Lung (tissue), 12 donors: ENCODE results near the gene DBF4. TPM values are rescaled to one million over a fixed set of nuclear protein-coding genes. Genes with fewer than 3 reads are reported as not detected.
"Not testable (repeated sequence)": the region's sequence is repeated elsewhere in the genome, so short reads cannot be mapped to it uniquely, and the experiment has no call there.

Experiments used
- ATAC-seq: fragments of 200-7000 bp; cut with Tn5 transposase; one replicate; pipeline ENCODE4 v1.9.1; 2020; ENCODE audit warnings: moderate number of reproducible peaks; ENCODE audit not compliant: insufficient read depth, low FRiP score
- DNase-seq, 3 donors: peaks; one replicate each; pipeline ENCODE4 v3.0.0-alpha.2; 2013 to 2017
- H3K27ac ChIP-seq, 2 donors: one replicate each; pipeline ENCODE4 v1.5.1; 2013; ENCODE audit warnings: mild to moderate bottlenecking in 2 of 2, moderate library complexity in 2 of 2, control low read depth in 1 of 2, inconsistent platforms in 1 of 2, low read depth in 1 of 2, low read length in 1 of 2
- H3K27me3 ChIP-seq, 3 donors: one replicate each; pipeline ENCODE4 v1.5.1; 2013; ENCODE audit warnings: low read length in 2 of 3; ENCODE audit not compliant: control insufficient read depth in 3 of 3, insufficient read depth in 3 of 3
- H3K36me3 ChIP-seq, 4 donors: one replicate each; pipeline ENCODE4 v1.5.1; 2013; ENCODE audit warnings: low read length in 4 of 4, mild to moderate bottlenecking in 1 of 4, moderate library complexity in 1 of 4; ENCODE audit not compliant: control insufficient read depth in 4 of 4, insufficient read depth in 4 of 4
- H3K4me1 ChIP-seq, 5 donors: one replicate each; pipeline ENCODE4 v1.5.1; 2013; ENCODE audit warnings: low read length in 5 of 5, mild to moderate bottlenecking in 2 of 5, moderate library complexity in 1 of 5; ENCODE audit not compliant: control insufficient read depth in 5 of 5, insufficient read depth in 5 of 5
- H3K4me3 ChIP-seq: one replicate; pipeline ENCODE4 v1.5.1; 2013; ENCODE audit warnings: mild to moderate bottlenecking, control low read depth, moderate library complexity
- H3K9ac ChIP-seq, 2 donors: one replicate each; pipeline ENCODE4 v1.5.1; 2013; ENCODE audit warnings: low read length in 2 of 2, control low read depth in 1 of 2; ENCODE audit not compliant: insufficient read depth in 1 of 2
- H3K9me3 ChIP-seq, 4 donors: one replicate each; pipeline ENCODE4 v1.5.1; 2013; ENCODE audit warnings: low read length in 3 of 4, mild to moderate bottlenecking in 1 of 4, moderate library complexity in 1 of 4; ENCODE audit not compliant: control insufficient read depth in 4 of 4, insufficient read depth in 3 of 4
- CTCF ChIP-seq: IDR thresholded peaks from 2 replicates; pipeline ENCODE4 v1.5.1; 2012; ENCODE audit warnings: mild to moderate bottlenecking; ENCODE audit errors: control extremely low read depth, extremely low read depth
- WGBS, 2 donors: extraction: QIAGEN DNeasy Blood & Tissue Kit; methylation state at CpG; one replicate each; pipeline ENCODE4 v1.1.7; 2013; 5-methylcytosine and 5-hydroxymethylcytosine counted together
- polyA plus RNA-seq, 2 donors: library from polyadenylated mRNA; stranded (reverse); fragments of 200-250 nt; gene quantifications; one replicate each; pipeline ENCODE4 v1.2.1, GENCODE V29; 2013
- total RNA-seq, 2 donors: library from RNA; depleted of rRNA in 1 of 2; stranded (reverse); fragments of >200 nt in 1 of 2; gene quantifications; one replicate each; pipeline ENCODE4 v1.2.1, GENCODE V29; 2014 to 2021
- donor health status: control.
- donor health status: control.
- donor health status: Bipolar disorder and iron deficiency.
- donor health status: healthy.
- donor health status: DM: yes; HTN: yes; CAD: no.

Gene DBF4
- total and polyA plus RNA-seq, 4 donors: 4.0 to 12.7 (median 8.1) TPM

GRCh38 chr7:87866089-87866488, 10.2 kb upstream of the DBF4 start:
- no peak for DNase-seq
- no peaks in the 10 kb centered on the region for H3K4me1 ChIP-seq
- H3K27me3 ChIP-seq: no peaks in the 10 kb centered on the region
- no peak for TF ChIP-seq CTCF
- no peak for ATAC-seq
- no peak overlapping the region for H3K27ac ChIP-seq
- H3K36me3 ChIP-seq: peaks cover 0 to 47% (median 7%) of the 10 kb centered on the region in 4 donors
- H3K9ac ChIP-seq: no peak overlapping the region
- H3K4me3 ChIP-seq: no peak overlapping the region
- WGBS, 2 donors: 98 to 99% methylated on average over 2 of the region's 2 CpGs
- peaks cover 4 to 17% (median 9%) of the 10 kb centered on the region in 4 donors for H3K9me3 ChIP-seq

- H3K4me1 ChIP-seq, DNase-seq, H3K27me3 ChIP-seq, H3K27ac ChIP-seq, H3K9ac ChIP-seq, ATAC-seq, H3K4me3 ChIP-seq: not testable (repeated sequence)
- Histone ChIP-seq H3K36me3 (peaks cover 0 to 49% (median 9%) of the 10 kb centered on the region in 4 donors), H3K9me3 (peaks cover 4 to 20% (median 9%) of the 10 kb centered on the region in 4 donors)
- 96 to 98% methylated on average over 6 of the region's 6 CpGs for WGBS, 2 donors
Observed at GRCh38 chr7:87866533-87866932, 9.8 kb upstream of the DBF4 start.

- Histone ChIP-seq H3K27ac (no peak overlapping the region), H3K4me3 (no peak overlapping the region), H3K36me3 (peaks cover 0 to 39% (median 8%) of the 10 kb centered on the region in 4 donors), H3K9ac (no peak overlapping the region), H3K27me3 (no peaks in the 10 kb centered on the region), H3K4me1 (peaks cover 0 to 7% (median 0%) of the 10 kb centered on the region in 5 donors), H3K9me3 (peaks cover 4 to 22% (median 9%) of the 10 kb centered on the region in 4 donors)
- DNase-seq (no peak), ATAC-seq (no peak)
- no peak for TF ChIP-seq CTCF
- 93 to 96% methylated on average over 4 of the region's 4 CpGs for WGBS, 2 donors
Observed at GRCh38 chr7:87870471-87870870, 5.8 kb upstream of the DBF4 start.

- Histone ChIP-seq H3K27ac (no peak overlapping the region), H3K9me3 (peaks cover 0 to 15% (median 5%) of the 10 kb centered on the region in 4 donors), H3K9ac (no peak overlapping the region), H3K4me1 (peaks cover 0 to 9% (median 0%) of the 10 kb centered on the region in 5 donors), H3K27me3 (no peaks in the 10 kb centered on the region), H3K4me3 (no peak overlapping the region), H3K36me3 (peaks cover 0 to 25% (median 8%) of the 10 kb centered on the region in 4 donors)
- no peak for TF ChIP-seq CTCF
- no peak for DNase-seq
- whole genome bisulfite sequencing, 2 donors: 87 to 88% methylated on average over 5 of the region's 5 CpGs
- ATAC-seq: no peak
Observed at GRCh38 chr7:87872346-87872745, 3.9 kb upstream of the DBF4 start.

- peaks cover 0 to 19% (median 0%) of the 10 kb centered on the region in 5 donors for H3K4me1 ChIP-seq
- H3K36me3 ChIP-seq: peaks cover 0 to 19% (median 8%) of the 10 kb centered on the region in 4 donors
- not testable (repeated sequence) for DNase-seq, H3K4me3 ChIP-seq, H3K27me3 ChIP-seq, ATAC-seq, H3K9ac ChIP-seq
- 58 to 85% methylated on average over 10 of the region's 10 CpGs for WGBS, 2 donors
- H3K9me3 ChIP-seq: peaks cover 0 to 15% (median 2%) of the 10 kb centered on the region in 4 donors
- H3K27ac ChIP-seq: peak overlapping the region in 1 of 2 donors; percentile 57
Observed at GRCh38 chr7:87873328-87873727, 3.0 kb upstream of the DBF4 start.
